HepG2 (cell line): ENCODE measurements around the gene KRTAP4-7. TPM values are rescaled to one million over a fixed set of nuclear protein-coding genes. Genes with fewer than 3 reads are reported as not detected.
"Not testable (repeated sequence)": the region's sequence is repeated elsewhere in the genome, so short reads cannot be mapped to it uniquely, and the experiment has no call there.

ENCODE experiments used
- ATAC-seq: fragments of 200-7000 bp; cut with Tn5 transposase; 3 replicates; pipeline ENCODE4 v1.9.1; 2020; ENCODE audit warnings: mild to moderate bottlenecking, moderate library complexity
- BruUV-seq: library from RNA; stranded (reverse); fragments of 400-500 nt; replicated peaks from 2 replicates; lab custom pipeline; 2021; lab: Mats Ljungman, UMichigan
- CTCF ChIA-PET: fragments of 300-600 bp; formaldehyde crosslinking; extraction: SDS; loops from one replicate; lab custom pipeline; 2021; ENCODE audit warnings: low total read pairs, inconsistent platforms, low intra/inter-chr PET ratio; lab: Yijun Ruan, JAX
- POLR2A ChIA-PET: fragments of 350-600 bp; sonication (Branson Sonifier 250); formaldehyde crosslinking; loops from one replicate; lab custom pipeline; 2020; ENCODE audit warnings: antibody characterized with exemption, inconsistent platforms; lab: Yijun Ruan, JAX
- DNase-seq: peaks from one replicate; pipeline ENCODE4 v3.0.0-alpha.2; 2015; ENCODE audit warnings: low spot score
- FAIRE-seq: peaks from 3 replicates; lab custom pipeline; 2011; peaks lifted over from hg19 to GRCh38; lab: Jason Lieb, UNC
- H2AFZ ChIP-seq: one replicate; pipeline ENCODE4 v1.6.1; 2011; ENCODE audit warnings: low read length, inconsistent platforms
- H3K27ac ChIP-seq: fragments of 300-600 bp; 3 replicates; pipeline ENCODE4 v1.8.0; 2011; ENCODE audit warnings: mixed run types, mild to moderate bottlenecking, mixed read lengths, low read length, inconsistent platforms; ENCODE audit not compliant: insufficient read depth; ENCODE audit errors: extremely low read length
- H3K27me3 ChIP-seq, 2 experiments: fragments of 200-600 bp in 1 of 2; 2 replicates in 1 of 2; 3 replicates in 1 of 2; pipeline versions ENCODE4 v1.6.0 to v1.8.0; 2011; ENCODE audit warnings: low read length in 2 of 2, mild to moderate bottlenecking in 2 of 2, moderate library complexity in 2 of 2, inconsistent platforms in 1 of 2; ENCODE audit not compliant: insufficient read depth in 2 of 2, control insufficient read depth in 1 of 2
- H3K36me3 ChIP-seq, 2 experiments: fragments of 200-600 bp in 1 of 2; replicated peaks in 1 of 2; 2 replicates in 1 of 2; 3 replicates in 1 of 2; pipeline versions ENCODE4 v1.5.1 to v1.8.0; 2011; ENCODE audit warnings: low read length in 2 of 2, inconsistent platforms in 1 of 2; ENCODE audit not compliant: insufficient read depth in 2 of 2, control insufficient read depth in 1 of 2
- H3K4me1 ChIP-seq: 2 replicates; pipeline ENCODE4 v1.5.1; 2012; ENCODE audit warnings: low read length, inconsistent platforms; ENCODE audit not compliant: insufficient read depth
- H3K4me2 ChIP-seq: 2 replicates; pipeline ENCODE4 v1.6.0; 2011; ENCODE audit warnings: low read depth, low read length, inconsistent platforms
- H3K4me3 ChIP-seq, 3 experiments: fragments of 200-600 bp in 1 of 3; sonication (generic), shearing (Covaris generic) in 1 of 3; replicated peaks in 1 of 3; 2 replicates each; pipeline ENCODE4 v1.5.1; 2011 to 2016; ENCODE audit warnings: low read length in 3 of 3, inconsistent platforms in 2 of 3, low read depth in 2 of 3, mild to moderate bottlenecking in 2 of 3, control low read depth in 1 of 3, mixed read lengths in 1 of 3; ENCODE audit not compliant: insufficient read depth in 1 of 3
- H3K79me2 ChIP-seq: one replicate; pipeline ENCODE4 v1.6.1; 2011; ENCODE audit warnings: low read length, inconsistent platforms; ENCODE audit not compliant: insufficient read depth
- H3K9ac ChIP-seq: 2 replicates; pipeline ENCODE4 v1.6.0; 2011; ENCODE audit warnings: mild to moderate bottlenecking, low read depth, low read length, inconsistent platforms; ENCODE audit not compliant: insufficient read depth
- H3K9me3 ChIP-seq: 2 replicates; pipeline ENCODE4 v1.5.1; 2012; ENCODE audit warnings: mild to moderate bottlenecking, low read length
- H4K20me1 ChIP-seq: 2 replicates; pipeline ENCODE4 v1.6.0; 2011; ENCODE audit warnings: inconsistent platforms, mild to moderate bottlenecking, low read length, moderate library complexity; ENCODE audit not compliant: insufficient read depth
- ZNF382 ChIP-seq: sonication (generic); formaldehyde crosslinking; IDR thresholded peaks from 2 replicates; pipeline ENCODE4 v1.5.0; 2020; ENCODE audit warnings: missing genetic modification reagents, mild to moderate bottlenecking, borderline replicate concordance
- ZSCAN21 ChIP-seq: sonication (generic); formaldehyde crosslinking; IDR thresholded peaks from 2 replicates; pipeline ENCODE4 v1.8.0; 2022; ENCODE audit warnings: mild to moderate bottlenecking, missing genetic modification reagents, moderate library complexity, borderline replicate concordance
- WGBS: methylation state at CpG from one replicate; pipeline ENCODE4 v1.1.6; 2017; ENCODE audit warnings: low lambda C conversion rate; 5-methylcytosine and 5-hydroxymethylcytosine counted together
- in situ Hi-C: cut with HindIII; loops from 2 replicates; pipeline ENCODE4 v1.10.0; 2017; ENCODE audit warnings: low pct_unique_long_range_greater_than_20kb; ENCODE audit not compliant: extremely low pct_ligation_motif_present
- intact Hi-C: fragments of 100-400 bp; cut with micrococcal nuclease; formaldehyde crosslinking; loops from one replicate; pipeline ENCODE4 v1.10.0; 2022; ENCODE audit not compliant: unreplicated experiment
- polyA plus RNA-seq, 8 experiments: library from polyadenylated mRNA; depleted of rRNA in 3 of 8; stranded (reverse) in 7 of 8; unstranded in 1 of 8; fragments of >200 nt; fragmentation: Illumina TruSeq in 4 of 8; extraction: Trizol in 4 of 8; gene quantifications; 2 replicates each; pipeline versions ENCODE4 v1.2.1 to v1.2.3, GENCODE V29; 2011 to 2016; ENCODE audit warnings: low read depth in 4 of 8, missing spikeins in 1 of 8, mixed read lengths in 1 of 8; ENCODE audit not compliant: insufficient read depth in 1 of 8
- total RNA-seq, 5 experiments: library from RNA; depleted of rRNA; stranded (reverse); fragments of >200 nt; fragmentation: Illumina TruSeq; extraction: Trizol; gene quantifications; 2 replicates each; pipeline ENCODE4 v1.2.3, GENCODE V29; 2016; ENCODE audit warnings: low read depth in 1 of 5

Gene KRTAP4-7
- total and polyA plus RNA-seq, 2 of the 13 experiments (the other 11 are each of a cell fraction or from before 2014, with no cell fraction given) = not detected

DNA sequence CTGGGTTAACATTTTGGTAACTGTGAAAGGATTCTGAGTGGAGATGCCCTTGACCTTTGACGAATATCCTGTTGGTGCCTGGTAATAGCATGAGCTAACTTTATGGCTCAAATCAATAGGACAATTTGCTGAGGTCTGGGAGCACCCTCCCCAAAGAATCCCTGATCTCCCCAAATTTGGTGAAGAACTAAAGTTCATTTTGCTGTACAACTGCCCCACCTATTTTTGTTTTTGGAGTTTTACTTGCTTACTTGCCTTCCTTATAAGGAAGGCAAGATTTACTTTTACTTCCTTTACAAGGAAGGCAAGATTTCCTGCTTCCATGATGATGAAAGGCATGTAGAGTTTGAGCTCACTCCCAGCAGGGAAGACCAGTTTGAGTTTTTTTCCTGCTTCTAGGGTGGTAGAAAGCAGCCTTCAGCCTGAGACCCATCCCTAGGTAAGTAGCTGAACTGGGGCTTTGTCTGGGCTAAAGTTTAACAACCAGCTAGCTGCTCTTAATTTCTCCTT is 24.0 kb downstream of the KRTAP4-7 start:
- Histone ChIP-seq H3K4me1 (no peaks in the 10 kb centered on the region), H2AFZ (no peak overlapping the region), H3K4me3 (no peak overlapping the region), H4K20me1 (no peaks in the 10 kb centered on the region), H3K27me3 (peaks cover 0 to 4% of the 10 kb centered on the region in 2 experiments; a peak in 2 of 5 replicates), H3K9me3 (peaks cover 7% of the 10 kb centered on the region), H3K79me2 (no peaks in the 10 kb centered on the region), H3K9ac (no peak overlapping the region), H3K27ac (no peak overlapping the region), H3K36me3 (no peaks in the 10 kb centered on the region), H3K4me2 (no peak overlapping the region)
- no TSS peak for BruUV-seq
- no peak for DNase-seq
- WGBS = 0% methylated on average over 1 of the region's 1 CpG
- ATAC-seq = no peak
- ChIA-PET POLR2A (no interaction called here), CTCF (no interaction called here)
- in situ Hi-C loops (no loop called here), intact Hi-C loops (loop anchor here (1.0 kb wide), 1 partner anchor 21 kb away; no protein-coding TSS in a partner anchor)
- TF ChIP-seq ZNF382 (CRISPR knock-in tag) (no peak), ZSCAN21 (no peak)
- FAIRE-seq = no peak

DNA sequence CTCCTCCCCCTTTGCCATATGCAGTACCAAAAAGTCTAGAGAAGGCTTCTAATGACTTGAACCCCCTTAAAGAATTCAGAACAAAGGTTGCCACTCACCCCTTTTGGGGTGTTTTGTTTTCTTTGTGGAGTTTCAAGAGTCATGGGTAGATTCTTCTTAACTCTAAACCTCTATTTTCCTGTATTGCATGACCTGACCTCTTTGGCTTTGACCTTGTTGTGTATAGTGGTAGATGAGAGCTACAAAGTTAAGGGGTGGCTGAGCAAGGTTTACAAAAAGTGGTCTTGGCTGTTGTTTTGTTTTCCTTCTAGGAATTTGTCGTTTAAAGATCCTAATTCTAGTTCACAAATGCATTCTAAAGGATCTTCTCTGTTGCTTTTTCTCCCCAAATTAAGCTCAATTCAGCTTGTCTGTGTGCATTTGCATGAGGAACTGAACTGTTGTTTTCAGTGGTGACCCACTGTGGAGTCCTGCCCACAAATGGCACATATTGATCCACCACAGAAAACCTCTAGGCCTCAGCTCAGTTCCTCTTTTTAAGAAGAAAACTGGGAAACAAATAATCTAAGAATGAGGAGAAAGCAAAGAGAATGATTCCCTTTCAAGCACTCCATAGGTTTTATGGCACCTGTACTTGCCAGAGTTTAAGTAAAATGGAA is 24.9 kb downstream of the KRTAP4-7 start:
- H3K4me3 ChIP-seq, intact Hi-C loops, ATAC-seq, H3K36me3 ChIP-seq, BruUV-seq, in situ Hi-C loops, DNase-seq, H3K79me2 ChIP-seq, H3K4me1 ChIP-seq, FAIRE-seq, H3K4me2 ChIP-seq, POLR2A ChIA-PET, H3K27me3 ChIP-seq, H3K9ac ChIP-seq, H2AFZ ChIP-seq, CTCF ChIA-PET, H3K9me3 ChIP-seq, H4K20me1 ChIP-seq, H3K27ac ChIP-seq: not testable (repeated sequence)
- WGBS = 0% methylated on average over 1 of the region's 1 CpG
